Measurements from ENCODE around the gene SERPINB7.

DNA sequence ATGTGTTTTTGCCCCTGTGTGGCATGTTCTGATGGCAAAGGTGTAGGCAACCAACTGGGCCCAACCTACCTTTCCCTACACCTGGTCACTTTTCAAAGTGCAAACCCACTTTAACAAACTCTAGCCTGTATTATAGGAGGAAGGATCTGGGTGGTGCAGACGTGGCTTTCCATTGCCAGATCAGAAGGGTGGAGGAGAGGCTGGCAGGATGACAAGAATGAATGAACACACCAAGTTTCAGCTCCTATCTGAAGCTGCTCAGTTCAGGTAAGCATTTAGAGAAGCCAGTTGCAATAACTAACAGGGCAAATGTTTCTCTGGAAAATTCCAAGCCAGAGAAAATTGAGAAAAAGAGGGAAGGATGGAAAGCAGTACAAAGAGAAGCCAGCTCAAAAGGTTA, 707 bp upstream of the SERPINB7 start:
- TF ChIP-seq, protein P1, sequence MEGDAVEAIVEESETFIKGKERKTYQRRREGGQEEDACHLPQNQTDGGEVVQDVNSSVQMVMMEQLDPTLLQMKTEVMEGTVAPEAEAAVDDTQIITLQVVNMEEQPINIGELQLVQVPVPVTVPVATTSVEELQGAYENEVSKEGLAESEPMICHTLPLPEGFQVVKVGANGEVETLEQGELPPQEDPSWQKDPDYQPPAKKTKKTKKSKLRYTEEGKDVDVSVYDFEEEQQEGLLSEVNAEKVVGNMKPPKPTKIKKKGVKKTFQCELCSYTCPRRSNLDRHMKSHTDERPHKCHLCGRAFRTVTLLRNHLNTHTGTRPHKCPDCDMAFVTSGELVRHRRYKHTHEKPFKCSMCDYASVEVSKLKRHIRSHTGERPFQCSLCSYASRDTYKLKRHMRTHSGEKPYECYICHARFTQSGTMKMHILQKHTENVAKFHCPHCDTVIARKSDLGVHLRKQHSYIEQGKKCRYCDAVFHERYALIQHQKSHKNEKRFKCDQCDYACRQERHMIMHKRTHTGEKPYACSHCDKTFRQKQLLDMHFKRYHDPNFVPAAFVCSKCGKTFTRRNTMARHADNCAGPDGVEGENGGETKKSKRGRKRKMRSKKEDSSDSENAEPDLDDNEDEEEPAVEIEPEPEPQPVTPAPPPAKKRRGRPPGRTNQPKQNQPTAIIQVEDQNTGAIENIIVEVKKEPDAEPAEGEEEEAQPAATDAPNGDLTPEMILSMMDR (conservative IDR thresholded peaks at IDR 0.05; ENCODE audit: low read depth, low read length): no peak
- TF ChIP-seq EZH2 (IDR thresholded peaks at IDR 0.05; ENCODE audit: low read length, unreplicated experiment) (no peak), EZH2phosphoT487 (IDR thresholded peaks at IDR 0.05; ENCODE audit: borderline replicate concordance, low read length) (no peak)
